GM18505 (cell line): ENCODE data around the gene PDE6B.
A peak's percentile ranks its signal among the peaks of the same experiment; 100 is the strongest.

Source experiments
- ATAC-seq: cut with Tn5 transposase; IDR thresholded peaks from one replicate; pipeline ENCODE4 v1.9.1; 2021; ENCODE audit not compliant: unreplicated experiment
- POLR2A ChIP-seq: IDR thresholded peaks from 4 replicates; pipeline ENCODE4 v1.6.1; 2011; ENCODE audit warnings: borderline replicate concordance; ENCODE audit not compliant: insufficient read depth, insufficient read length; ENCODE audit errors: extremely low read depth

Gene PDE6B

GRCh38 chr4:675980-676870 is 50.9 kb downstream of the PDE6B start:
- ATAC-seq = no peak
- TF ChIP-seq POLR2A = no peak

GRCh38 chr4:676871-677235 is 51.5 kb downstream of the PDE6B start:
- no peak for TF ChIP-seq POLR2A

GRCh38 chr4:677431-678293 is 52.3 kb downstream of the PDE6B start:
- TF ChIP-seq POLR2A = peak; percentile 13
- ATAC-seq = no peak

More at GRCh38 chr4:676871-677235, 51.5 kb downstream of the PDE6B start:
- no peak for ATAC-seq

- ATAC-seq = no peak
- no peak for TF ChIP-seq POLR2A
These were observed 53.1 kb downstream of the PDE6B start for GRCh38 chr4:678331-679103.

- no peak for ATAC-seq
- no peak for TF ChIP-seq POLR2A
These were observed 53.7 kb downstream of the PDE6B start for GRCh38 chr4:679104-679481.

- no peak for ATAC-seq
- no peak for TF ChIP-seq POLR2A
These were observed 54.3 kb downstream of the PDE6B start for GRCh38 chr4:679629-680028.

GRCh38 chr4:680091-680490 is 54.7 kb downstream of the PDE6B start:
- TF ChIP-seq POLR2A = no peak
- ATAC-seq = no peak

- ATAC-seq = no peak
- TF ChIP-seq POLR2A = no peak
These were observed 55.2 kb downstream of the PDE6B start for GRCh38 chr4:680551-680927.

GRCh38 chr4:680928-681645 is 55.7 kb downstream of the PDE6B start:
- no peak for TF ChIP-seq POLR2A
- no peak for ATAC-seq

GRCh38 chr4:681736-682451 is 56.5 kb downstream of the PDE6B start:
- no peak for TF ChIP-seq POLR2A
- no peak for ATAC-seq

- ATAC-seq = no peak
These were observed 57.3 kb downstream of the PDE6B start for GRCh38 chr4:682490-683172.

More at GRCh38 chr4:682490-683172, 57.3 kb downstream of the PDE6B start:
- no peak for TF ChIP-seq POLR2A
